ENCODE results near the gene SMG1.

SMG1 gene

DNA sequence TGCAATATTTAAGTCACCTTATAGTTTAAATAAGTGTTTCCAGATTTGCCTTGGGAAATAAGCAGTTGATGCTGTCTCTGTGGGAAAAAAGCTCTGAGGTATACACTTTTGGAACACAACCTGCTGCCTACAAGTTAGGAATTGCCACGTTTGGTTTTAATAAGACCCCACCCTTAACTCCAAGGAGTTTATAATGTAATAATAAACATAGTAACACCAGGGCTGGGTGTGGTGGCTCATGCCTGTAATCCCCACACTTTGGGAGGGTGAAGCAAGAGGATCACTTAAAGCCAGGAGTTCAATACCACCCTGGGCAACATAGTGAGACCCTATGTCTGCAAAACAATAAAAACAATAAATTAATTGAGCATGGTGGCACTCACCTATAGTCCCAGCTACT lies 15.9 kb upstream of the SMG1 start:
- DNase-seq (ENCODE audit: low spot score), result no peak
- TF ChIP-seq, protein P1, sequence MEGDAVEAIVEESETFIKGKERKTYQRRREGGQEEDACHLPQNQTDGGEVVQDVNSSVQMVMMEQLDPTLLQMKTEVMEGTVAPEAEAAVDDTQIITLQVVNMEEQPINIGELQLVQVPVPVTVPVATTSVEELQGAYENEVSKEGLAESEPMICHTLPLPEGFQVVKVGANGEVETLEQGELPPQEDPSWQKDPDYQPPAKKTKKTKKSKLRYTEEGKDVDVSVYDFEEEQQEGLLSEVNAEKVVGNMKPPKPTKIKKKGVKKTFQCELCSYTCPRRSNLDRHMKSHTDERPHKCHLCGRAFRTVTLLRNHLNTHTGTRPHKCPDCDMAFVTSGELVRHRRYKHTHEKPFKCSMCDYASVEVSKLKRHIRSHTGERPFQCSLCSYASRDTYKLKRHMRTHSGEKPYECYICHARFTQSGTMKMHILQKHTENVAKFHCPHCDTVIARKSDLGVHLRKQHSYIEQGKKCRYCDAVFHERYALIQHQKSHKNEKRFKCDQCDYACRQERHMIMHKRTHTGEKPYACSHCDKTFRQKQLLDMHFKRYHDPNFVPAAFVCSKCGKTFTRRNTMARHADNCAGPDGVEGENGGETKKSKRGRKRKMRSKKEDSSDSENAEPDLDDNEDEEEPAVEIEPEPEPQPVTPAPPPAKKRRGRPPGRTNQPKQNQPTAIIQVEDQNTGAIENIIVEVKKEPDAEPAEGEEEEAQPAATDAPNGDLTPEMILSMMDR (IDR thresholded peaks at IDR 0.05; ENCODE audit: extremely low read depth, missing control alignments), result no peak

DNA sequence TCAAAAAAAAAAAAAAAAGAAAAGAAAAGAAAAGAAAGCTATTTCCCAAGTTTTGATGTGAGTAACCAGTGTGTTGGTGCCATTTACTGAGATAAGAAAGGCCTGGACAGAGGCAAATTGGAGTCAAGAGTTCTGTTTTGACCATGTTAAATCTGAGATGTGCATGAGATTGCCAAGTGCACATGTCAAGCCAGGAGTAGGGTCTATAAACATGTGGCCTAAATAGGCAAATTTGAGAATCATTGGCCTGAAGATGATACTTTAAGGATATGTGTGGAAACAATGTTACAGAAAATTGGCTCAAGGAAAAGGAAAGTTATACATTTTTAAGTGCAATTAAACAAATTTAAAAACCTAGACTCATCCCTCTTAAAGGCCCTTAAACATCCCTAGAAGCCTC lies 15.3 kb upstream of the SMG1 start:
- TF ChIP-seq, protein P1 (IDR thresholded peaks at IDR 0.05; ENCODE audit: extremely low read depth, missing control alignments), result no peak
- no peak for DNase-seq (ENCODE audit: low spot score)

DNA sequence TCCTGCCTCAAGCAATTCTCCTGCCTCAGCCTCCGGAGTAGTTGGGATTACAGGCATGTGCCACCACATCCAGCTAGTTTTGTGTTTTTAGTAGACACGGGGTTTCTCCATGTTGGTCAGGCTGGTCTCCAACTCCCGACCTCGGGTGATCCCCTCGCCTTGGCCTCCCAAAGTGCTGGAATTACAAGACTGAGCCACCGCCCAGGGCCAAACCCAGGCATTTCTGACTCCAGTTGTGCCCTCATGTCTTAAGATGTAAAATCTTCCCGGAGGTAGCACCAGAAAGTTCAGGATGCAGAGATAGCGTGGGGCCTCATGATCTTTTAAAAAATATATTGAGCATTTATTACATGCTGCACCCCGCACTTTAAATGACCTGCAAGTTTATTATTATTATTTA lies 12.8 kb upstream of the SMG1 start:
- TF ChIP-seq, protein P1 (IDR thresholded peaks at IDR 0.05; ENCODE audit: extremely low read depth, missing control alignments), result no peak
- no peak for DNase-seq (ENCODE audit: low spot score)

DNA sequence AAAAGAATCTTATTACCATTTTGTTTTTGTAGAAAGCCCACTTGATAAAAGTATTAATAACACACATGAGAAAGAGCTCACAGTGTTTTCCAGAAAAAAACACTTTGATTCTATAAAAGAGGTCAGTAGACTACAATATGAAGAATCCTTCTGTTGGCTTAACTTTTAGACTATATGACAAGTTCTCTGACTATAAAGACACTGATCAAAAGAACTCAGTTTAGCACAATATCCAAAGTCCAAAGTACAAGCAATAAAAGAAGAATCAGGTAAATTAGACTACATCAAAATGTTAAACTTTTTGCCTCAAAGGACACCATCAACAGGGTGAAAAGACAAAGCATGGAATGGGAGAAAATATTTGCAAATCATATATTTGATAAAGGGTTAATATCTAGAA lies 11.2 kb upstream of the SMG1 start:
- DNase-seq (ENCODE audit: low spot score), result no peak
- TF ChIP-seq, protein P1 (IDR thresholded peaks at IDR 0.05; ENCODE audit: extremely low read depth, missing control alignments), result no peak

DNA sequence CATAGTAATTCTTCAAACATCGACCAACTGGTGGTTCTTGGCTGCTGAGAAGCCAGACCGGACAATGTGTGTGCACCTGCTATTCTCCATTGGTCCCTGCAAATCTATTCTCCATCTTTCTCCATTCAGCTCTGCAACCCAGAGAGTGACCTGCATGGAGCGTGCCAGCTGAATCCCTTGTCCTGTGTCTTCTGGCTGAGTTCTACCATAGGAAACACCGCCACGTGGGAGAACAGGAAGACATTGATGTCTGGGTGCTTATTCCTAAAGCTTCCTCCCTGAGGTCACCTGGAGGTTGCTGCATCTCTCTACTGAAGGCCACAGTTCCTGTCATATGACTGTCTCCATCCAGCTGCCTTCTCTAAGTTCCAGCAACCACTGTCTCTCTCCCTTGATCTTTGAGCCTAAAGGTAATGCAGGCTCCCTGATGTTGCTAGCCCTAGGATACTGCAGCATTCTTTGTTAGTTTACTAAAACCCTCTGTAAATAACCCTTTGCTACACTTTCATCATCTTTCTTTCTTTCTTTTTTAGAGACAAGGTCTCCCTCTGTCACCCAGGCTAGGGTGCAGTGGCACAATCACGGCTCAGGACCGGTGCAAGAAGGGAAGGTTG lies 10.6 kb upstream of the SMG1 start:
- no peak for DNase-seq (ENCODE audit: low spot score)
- TF ChIP-seq, protein P1 (IDR thresholded peaks at IDR 0.05; ENCODE audit: extremely low read depth, missing control alignments), result no peak

DNA sequence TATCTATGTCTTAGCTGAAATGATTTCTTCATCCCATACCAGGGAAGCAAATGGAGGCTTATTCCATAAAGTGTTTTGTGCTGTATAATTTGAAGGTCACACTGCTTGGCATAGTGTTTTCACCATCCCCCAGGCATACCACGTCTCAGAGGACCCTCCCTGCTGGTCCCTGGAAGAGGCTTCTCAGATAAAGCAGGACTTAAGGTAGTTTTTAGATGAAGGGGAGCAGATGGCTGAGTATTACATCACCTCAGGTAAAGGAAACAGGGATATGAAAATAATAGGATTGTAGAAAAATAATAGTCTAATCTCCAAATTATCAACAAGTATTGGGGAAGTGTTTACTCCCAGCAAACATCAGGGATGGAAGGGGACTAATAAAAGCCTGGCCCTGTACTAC lies 7.3 kb upstream of the SMG1 start:
- TF ChIP-seq, protein P1 (IDR thresholded peaks at IDR 0.05; ENCODE audit: extremely low read depth, missing control alignments), result no peak
- no peak for DNase-seq (ENCODE audit: low spot score)

DNA sequence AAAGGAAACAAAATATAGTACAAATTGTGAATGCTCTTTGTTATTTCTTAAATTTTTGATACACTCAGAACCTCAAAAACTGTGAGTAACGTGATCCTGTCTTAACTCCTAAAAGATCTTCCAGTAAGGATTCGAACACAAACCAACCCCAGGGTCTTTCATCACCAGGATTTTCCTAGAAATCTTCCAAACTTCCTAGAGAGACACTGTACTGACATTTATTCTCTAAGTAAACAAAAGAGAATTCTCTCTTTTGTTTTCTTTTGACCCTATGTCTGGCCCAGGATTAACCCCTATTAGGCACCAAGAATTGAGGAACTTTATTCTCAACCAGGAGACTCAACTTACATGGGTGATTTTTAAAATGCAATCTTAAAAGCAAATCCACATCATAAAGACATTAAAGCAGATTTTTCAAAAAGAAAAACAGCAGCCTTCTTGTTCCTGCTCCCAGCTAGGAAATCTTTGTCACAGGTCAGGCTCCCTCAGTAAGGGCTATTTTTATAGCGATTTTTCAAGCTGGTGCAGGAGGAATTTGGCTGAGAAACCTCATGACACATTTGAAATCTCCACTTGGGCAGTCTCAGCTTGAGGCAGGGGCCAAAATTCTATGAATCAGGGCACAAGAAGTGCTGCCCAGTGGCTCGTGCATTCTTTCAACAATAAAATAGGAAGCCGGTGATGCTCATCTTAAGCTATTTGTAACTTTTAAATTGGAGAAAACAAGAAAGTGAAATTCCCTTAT lies 6.2 kb upstream of the SMG1 start:
- TF ChIP-seq, protein P1 (IDR thresholded peaks at IDR 0.05; ENCODE audit: extremely low read depth, missing control alignments), result no peak
- no peak for DNase-seq (ENCODE audit: low spot score)
